GM21360 (cell line): ENCODE results near the gene HOXD9.

Source experiments
- ATAC-seq: cut with Tn5 transposase; IDR thresholded peaks from one replicate; pipeline ENCODE4 v1.9.1; 2021; ENCODE audit warnings: mild to moderate bottlenecking, moderate library complexity; ENCODE audit not compliant: unreplicated experiment

Gene HOXD9

DNA sequence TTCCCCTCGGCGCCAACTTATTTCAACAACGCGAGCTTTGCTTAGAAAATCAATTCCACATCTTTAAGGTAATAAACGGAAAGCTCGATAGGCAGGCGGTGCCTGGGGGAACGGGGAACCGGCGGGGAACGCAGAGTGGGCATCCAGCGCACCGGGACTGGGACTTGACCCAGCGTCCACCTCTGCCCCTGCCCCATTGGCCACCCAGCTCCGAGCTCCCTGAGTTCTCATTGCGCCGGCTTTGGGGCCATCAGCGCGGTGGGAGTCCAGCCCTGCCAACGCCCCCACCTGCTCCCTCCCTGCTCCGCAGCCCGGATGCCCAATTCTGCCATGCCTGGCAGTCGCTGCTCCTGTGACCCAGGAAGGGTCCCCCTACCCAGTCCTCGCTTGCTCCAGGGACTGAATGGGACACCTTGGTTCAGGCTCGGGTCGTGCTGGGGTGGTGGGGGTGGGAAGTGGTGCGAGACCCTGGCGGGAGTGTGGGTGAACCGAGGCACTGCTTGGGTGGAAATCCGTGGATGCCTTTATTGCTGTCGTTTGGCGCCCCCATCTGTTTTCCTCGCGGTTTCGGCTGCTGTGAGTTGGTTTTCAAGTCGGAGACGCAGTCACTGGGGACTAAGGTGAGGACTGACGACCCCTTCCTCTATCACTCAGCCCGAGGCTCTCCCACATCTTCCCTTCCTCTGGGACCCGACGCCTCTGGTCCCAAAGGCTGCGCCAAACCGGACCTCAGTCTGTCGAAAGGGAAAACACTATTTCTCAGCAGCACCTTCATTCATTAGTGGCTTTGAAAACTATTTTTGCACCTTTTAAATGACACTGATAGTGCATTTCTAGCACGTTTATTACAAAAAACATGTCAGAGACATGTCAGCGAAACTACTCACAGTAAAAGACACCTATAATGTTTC, 36.4 kb upstream of the HOXD9 start:
- ATAC-seq: no peak

- ATAC-seq: no peak
Measured at GRCh38 chr2:176087330-176088047, 35.0 kb upstream of the HOXD9 start.

DNA sequence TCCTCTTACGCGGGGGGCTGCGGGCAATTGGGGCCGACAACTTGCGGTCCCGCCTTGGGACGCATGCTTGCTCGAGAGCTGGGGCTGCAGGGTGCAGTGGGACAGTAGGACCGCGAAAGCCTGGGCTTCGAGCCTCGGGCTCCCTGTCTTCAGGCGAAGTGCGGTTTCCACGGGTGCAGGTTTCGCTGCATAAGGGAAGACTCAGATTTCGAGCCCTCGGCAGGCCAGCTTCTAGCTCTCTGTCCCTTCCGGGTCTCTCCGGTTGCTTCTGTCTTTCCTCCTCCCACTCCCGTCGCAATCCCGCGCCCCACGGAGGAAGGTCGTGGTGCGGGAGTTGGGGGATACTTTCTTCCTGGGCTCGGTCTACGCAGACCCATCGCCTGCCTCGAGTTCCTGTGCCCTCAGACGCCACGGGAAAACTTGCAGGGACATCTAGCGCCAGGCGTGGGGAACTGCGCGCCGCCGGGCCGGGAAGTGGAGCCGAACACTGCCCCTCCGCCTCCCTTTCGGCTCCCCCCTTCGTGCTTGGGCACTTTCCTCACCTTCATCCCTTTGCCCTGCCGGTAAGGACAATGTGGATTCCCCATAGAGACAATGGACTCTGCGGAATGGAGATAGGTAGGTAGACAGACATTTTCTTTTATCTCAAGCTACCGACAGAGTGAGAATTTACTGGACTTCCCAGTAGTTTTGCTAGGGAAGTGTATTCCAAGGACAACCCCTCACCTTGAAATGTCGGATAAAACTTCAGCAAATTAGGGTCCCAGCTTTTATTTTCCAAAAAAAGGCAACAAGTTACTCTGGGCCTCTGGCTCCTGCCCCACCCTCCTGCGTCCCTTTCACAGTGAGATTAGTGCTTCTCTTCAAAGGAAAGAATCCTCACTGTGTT, 34.2 kb upstream of the HOXD9 start:
- no peak for ATAC-seq

DNA sequence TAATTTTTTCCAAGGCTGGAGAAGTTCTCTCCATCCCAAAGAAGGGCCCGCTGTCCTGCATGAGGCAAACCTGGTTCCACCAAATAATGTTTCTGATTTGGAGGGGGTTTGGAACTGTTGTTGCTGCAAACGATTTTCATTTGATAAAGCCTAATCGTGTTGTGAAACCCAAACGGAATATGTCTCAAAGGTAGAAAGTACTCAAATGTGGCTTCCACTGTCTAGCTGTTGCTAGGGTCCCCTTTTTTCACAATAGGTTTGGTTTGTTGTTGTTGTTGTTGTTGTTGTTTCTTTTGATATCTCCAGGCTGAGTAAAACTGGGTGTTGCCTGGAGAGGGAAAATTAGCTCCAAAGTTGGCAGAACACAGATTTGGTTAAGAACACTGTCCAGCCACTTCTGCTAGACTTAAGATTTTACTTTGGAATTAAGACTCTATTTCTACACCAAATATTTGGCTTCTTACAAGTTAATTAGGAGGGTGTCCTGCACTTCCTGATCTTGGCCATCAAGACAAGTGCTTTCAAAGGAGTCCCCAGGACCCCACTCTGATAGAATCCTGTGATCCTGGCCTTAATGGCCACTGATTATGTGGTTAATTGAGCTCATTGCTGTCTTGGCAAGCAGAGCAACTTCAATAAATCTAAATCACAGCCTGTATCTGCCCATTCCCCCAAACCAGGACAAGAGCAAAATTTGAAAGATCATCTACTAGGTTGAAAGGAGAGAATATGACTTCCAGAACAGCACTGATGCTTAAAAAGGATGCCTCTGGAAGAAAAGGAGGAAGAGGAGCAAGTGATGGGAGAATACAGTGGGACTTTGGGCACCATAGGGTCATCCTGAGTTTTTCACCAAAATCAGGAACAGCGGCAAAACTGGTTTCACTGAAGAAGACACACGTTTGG, 33.3 kb upstream of the HOXD9 start:
- no peak for ATAC-seq

DNA sequence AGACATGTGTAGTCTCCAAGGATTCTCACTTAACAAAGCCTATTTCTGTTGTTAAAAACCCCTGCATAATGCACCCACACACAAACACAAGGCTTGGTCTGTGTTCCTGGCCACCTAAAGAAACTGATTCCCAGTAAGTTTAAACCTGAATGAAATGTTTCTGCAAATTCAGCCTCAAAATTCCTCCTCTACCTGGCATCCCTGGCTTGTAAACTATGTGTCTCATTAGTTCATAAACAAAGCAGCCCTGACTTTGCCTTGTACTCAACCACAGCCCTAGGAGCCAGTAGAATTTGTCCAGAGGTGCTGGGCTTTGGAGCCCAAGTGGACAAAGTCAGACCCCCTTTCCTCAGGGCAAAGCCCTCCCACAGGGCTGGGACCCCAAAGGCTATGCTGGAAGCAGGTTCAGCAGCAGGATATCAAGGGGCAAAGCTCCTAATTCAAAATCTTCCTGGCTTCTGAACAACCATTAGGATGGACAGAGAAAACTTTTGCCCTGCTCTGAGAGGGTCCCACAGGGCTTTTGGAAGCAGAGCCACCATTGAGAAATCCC, 32.6 kb upstream of the HOXD9 start:
- no peak for ATAC-seq

GRCh38 chr2:176090862-176091261, 31.7 kb upstream of the HOXD9 start:
- no peak for ATAC-seq

- ATAC-seq: no peak
Measured at GRCh38 chr2:176091329-176092258, 30.9 kb upstream of the HOXD9 start.

DNA sequence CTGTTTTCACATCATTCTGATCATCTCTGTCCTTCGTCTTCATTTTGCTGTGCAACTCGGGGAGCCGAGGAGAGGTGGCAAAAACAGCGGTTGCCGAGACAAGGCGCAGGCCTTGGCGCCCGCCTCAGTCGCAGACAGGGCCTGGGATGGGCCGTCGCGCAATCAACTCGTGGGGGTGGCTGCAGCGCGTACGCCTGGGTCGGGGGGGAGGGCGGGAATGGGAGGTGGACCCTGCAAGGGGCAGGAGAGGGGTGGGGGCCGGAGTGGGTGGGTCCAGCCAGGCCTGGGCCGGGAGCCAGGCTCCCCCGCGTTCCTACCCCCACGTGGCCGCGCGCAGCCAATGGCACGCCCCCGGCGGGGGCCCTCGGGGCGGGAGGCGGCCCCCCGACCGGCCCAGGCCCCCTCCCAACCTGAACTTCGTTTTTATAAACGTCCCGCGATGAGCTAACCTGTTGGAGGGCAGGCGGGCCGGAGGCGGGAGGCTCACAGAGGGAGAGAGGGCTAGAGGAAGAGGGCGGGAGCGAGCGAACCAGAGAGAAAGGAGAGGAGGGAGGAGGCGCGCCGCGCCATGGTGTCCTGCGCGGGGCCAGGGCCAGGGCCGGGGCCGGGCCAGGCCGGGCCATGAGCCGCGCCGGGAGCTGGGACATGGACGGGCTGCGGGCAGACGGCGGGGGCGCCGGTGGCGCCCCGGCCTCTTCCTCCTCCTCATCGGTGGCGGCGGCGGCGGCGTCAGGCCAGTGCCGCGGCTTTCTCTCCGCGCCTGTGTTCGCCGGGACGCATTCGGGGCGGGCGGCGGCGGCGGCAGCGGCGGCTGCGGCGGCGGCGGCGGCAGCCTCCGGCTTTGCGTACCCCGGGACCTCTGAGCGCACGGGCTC, 30.0 kb upstream of the HOXD9 start, which contains the start of gene HOXD13:
Gene HOXD13 (plus strand): TSS at position 452 of the 875 bp plus-strand sequence. CDS start 170 bp downstream, at position 622.
- ATAC-seq: no peak

- no peak for ATAC-seq
Measured at GRCh38 chr2:176093145-176093897, 29.2 kb upstream of the HOXD9 start.

GRCh38 chr2:176093898-176094249, 28.6 kb upstream of the HOXD9 start:
- no peak for ATAC-seq

GRCh38 chr2:176094349-176094748, 28.2 kb upstream of the HOXD9 start:
- ATAC-seq: no peak

GRCh38 chr2:176095421-176095820, 27.1 kb upstream of the HOXD9 start:
- ATAC-seq: no peak

- ATAC-seq: no peak
Measured at GRCh38 chr2:176096243-176096985, 26.1 kb upstream of the HOXD9 start.

- ATAC-seq: peak; percentile 76
Measured at GRCh38 chr2:176096986-176097819, 25.3 kb upstream of the HOXD9 start.

DNA sequence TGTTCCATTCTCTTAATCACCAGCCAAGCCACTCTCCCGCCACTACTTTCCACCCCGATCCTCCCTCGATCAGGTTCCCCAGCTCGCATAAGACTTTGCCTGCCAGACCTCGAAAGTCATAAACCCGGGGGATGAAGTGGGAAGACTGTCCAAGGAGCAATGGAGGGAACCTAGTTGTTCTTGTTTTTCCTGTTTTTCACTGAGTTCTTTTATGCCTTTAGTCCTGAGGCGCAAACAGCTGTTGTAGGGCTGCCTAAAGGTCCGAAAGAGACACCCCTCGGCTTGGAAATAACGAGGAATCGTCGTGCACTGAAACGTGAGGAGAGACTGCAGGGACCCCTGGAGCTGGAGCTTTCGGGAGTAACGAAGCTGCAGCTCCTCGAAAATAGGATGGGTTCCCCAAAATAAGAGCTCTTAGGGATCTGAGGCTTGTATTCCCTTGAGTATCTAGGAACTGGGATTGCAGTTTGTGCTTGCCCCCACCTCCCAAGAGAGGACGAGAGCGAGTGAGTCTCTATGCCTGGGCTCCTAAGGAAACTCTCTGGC, 24.6 kb upstream of the HOXD9 start:
- no peak for ATAC-seq
